Stimulated activated CD4-positive, alpha-beta T cell treated with anti-CD3 and anti-CD28 coated beads, Interleukin-2, amount 100 ng/mL, for 4 hours (primary cell): ENCODE data around the gene PFN2.

Experiments used
- DNase-seq: peaks from one replicate; pipeline ENCODE4 v3.0.0-alpha.2; 2020; ENCODE audit warnings: low read depth

PFN2 gene

DNA sequence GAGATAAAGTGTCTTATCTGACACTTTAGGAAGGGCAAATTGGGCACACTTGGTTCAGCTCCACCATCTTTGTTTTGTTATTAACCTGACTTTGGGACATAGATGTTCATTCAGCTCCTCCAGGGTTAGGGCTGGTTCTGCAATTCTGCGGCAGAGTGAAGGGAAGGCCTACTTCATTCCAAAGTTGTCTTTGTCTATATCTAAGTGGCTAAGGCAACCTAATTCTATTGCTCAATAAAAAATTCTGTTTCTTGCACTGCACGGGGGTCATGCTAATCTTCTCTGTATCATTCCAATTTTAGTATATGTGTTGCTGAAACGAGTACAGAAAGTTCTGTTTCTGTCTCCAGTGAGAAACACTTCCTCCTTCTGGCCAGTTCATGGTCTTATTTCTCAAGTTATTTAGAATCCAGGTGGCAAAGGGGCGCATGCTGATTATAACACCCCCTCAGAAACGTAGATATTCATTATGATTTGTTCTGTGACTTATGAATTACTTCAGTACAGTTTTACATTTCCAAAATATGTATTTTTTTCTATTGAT, 53.5 kb downstream of the PFN2 start:
- DNase-seq: no peak
